Activated T-cell treated with anti-CD3 and anti-CD28 coated beads, Interleukin-2, amount 50 U/mL, for 4 hours (primary cell): ENCODE results near the gene SPECC1. TPM values are rescaled to one million over a fixed set of nuclear protein-coding genes. Genes with fewer than 3 reads are reported as not detected.
"Not testable (repeated sequence)": the region's sequence is repeated elsewhere in the genome, so short reads cannot be mapped to it uniquely, and the experiment has no call there.

Source experiments
- ATAC-seq, 2 donors: fragments of 200-7000 bp; cut with Tn5 transposase; one replicate each; pipeline ENCODE4 v1.10.0; 2021
- DNase-seq: peaks from one replicate; pipeline ENCODE4 v3.0.0-alpha.2; 2020
- H3K27me3 Mint-ChIP-seq: one replicate; pipeline ENCODE4 v1.8.0; 2021; ENCODE audit warnings: low read depth, mixed read lengths
- H3K36me3 Mint-ChIP-seq: one replicate; pipeline ENCODE4 v1.8.0; 2022; ENCODE audit warnings: mixed read lengths; ENCODE audit not compliant: insufficient read depth
- H3K4me1 Mint-ChIP-seq: one replicate; pipeline ENCODE4 v1.8.0; 2021; ENCODE audit warnings: low read depth, mixed read lengths
- H3K4me3 Mint-ChIP-seq: one replicate; pipeline ENCODE4 v1.8.0; 2021; ENCODE audit warnings: mild to moderate bottlenecking, moderate library complexity, mixed read lengths
- H3K9me3 Mint-ChIP-seq: one replicate; pipeline ENCODE4 v1.8.0; 2021; ENCODE audit warnings: mixed read lengths
- total RNA-seq, 3 donors: library from RNA; stranded (reverse); gene quantifications; one replicate each; pipeline ENCODE4 v1.2.1, GENCODE V29; 2021

SPECC1 gene
- total RNA-seq, 3 donors from 2014 or later = 3.8 to 7.0 (median 3.9) TPM

- ATAC-seq = no peak
- Mint-ChIP-seq H3K4me1 (no peaks in the 10 kb centered on the region), H3K4me3 (no peak overlapping the region), H3K27me3 (peaks cover 5% of the 10 kb centered on the region), H3K9me3 (no peaks in the 10 kb centered on the region), H3K36me3 (no peaks in the 10 kb centered on the region)
- no peak for DNase-seq
Measured at GRCh38 chr17:20105539-20106280, 96.6 kb downstream of the SPECC1 start.

- DNase-seq, H3K4me1 Mint-ChIP-seq, H3K27me3 Mint-ChIP-seq, H3K9me3 Mint-ChIP-seq, ATAC-seq, H3K36me3 Mint-ChIP-seq, H3K4me3 Mint-ChIP-seq: not testable (repeated sequence)
Measured at GRCh38 chr17:20106446-20106845, 97.3 kb downstream of the SPECC1 start.

- no peak for DNase-seq
- no peak overlapping the region for H3K4me3 Mint-ChIP-seq
- no peaks in the 10 kb centered on the region for H3K36me3 Mint-ChIP-seq
- no peaks in the 10 kb centered on the region for H3K4me1 Mint-ChIP-seq
- no peak for ATAC-seq
- peaks cover 2% of the 10 kb centered on the region for H3K27me3 Mint-ChIP-seq
- H3K9me3 Mint-ChIP-seq = no peaks in the 10 kb centered on the region
Measured at GRCh38 chr17:20109076-20109475, 99.9 kb downstream of the SPECC1 start.

GRCh38 chr17:20111538-20111937 lies 102.4 kb downstream of the SPECC1 start:
- H3K36me3 Mint-ChIP-seq = no peaks in the 10 kb centered on the region
- DNase-seq = no peak
- no peaks in the 10 kb centered on the region for H3K9me3 Mint-ChIP-seq
- H3K4me3 Mint-ChIP-seq = no peak overlapping the region
- no peaks in the 10 kb centered on the region for H3K4me1 Mint-ChIP-seq
- peaks cover 6% of the 10 kb centered on the region for H3K27me3 Mint-ChIP-seq
- ATAC-seq = no peak

- Mint-ChIP-seq H3K9me3 (no peaks in the 10 kb centered on the region), H3K4me3 (no peak overlapping the region), H3K36me3 (no peaks in the 10 kb centered on the region), H3K27me3 (peaks cover 3% of the 10 kb centered on the region), H3K4me1 (no peaks in the 10 kb centered on the region)
- ATAC-seq (no peak), DNase-seq (no peak)
Measured at GRCh38 chr17:20114466-20114865, 105.3 kb downstream of the SPECC1 start.

GRCh38 chr17:20116683-20117309 lies 107.6 kb downstream of the SPECC1 start:
- no peaks in the 10 kb centered on the region for H3K9me3 Mint-ChIP-seq
- no peaks in the 10 kb centered on the region for H3K36me3 Mint-ChIP-seq
- DNase-seq = peak; percentile 37
- no peaks in the 10 kb centered on the region for H3K4me1 Mint-ChIP-seq
- H3K4me3 Mint-ChIP-seq = no peak overlapping the region
- ATAC-seq = peak; percentile 62 to 73
- H3K27me3 Mint-ChIP-seq = peaks cover 5% of the 10 kb centered on the region

GRCh38 chr17:20118280-20118679 lies 109.1 kb downstream of the SPECC1 start:
- no peaks in the 10 kb centered on the region for H3K9me3 Mint-ChIP-seq
- no peak overlapping the region for H3K4me3 Mint-ChIP-seq
- peaks cover 6% of the 10 kb centered on the region for H3K27me3 Mint-ChIP-seq
- ATAC-seq (no peak), DNase-seq (no peak)
- no peaks in the 10 kb centered on the region for H3K4me1 Mint-ChIP-seq
- no peaks in the 10 kb centered on the region for H3K36me3 Mint-ChIP-seq

GRCh38 chr17:20120836-20121235 lies 111.7 kb downstream of the SPECC1 start:
- no peaks in the 10 kb centered on the region for H3K9me3 Mint-ChIP-seq
- no peak overlapping the region for H3K4me3 Mint-ChIP-seq
- ATAC-seq = no peak
- no peak for DNase-seq
- H3K4me1 Mint-ChIP-seq = no peaks in the 10 kb centered on the region
- peaks cover 3% of the 10 kb centered on the region for H3K27me3 Mint-ChIP-seq
- H3K36me3 Mint-ChIP-seq = no peaks in the 10 kb centered on the region

- H3K9me3 Mint-ChIP-seq = no peaks in the 10 kb centered on the region
- no peaks in the 10 kb centered on the region for H3K36me3 Mint-ChIP-seq
- DNase-seq (peak; percentile 68), ATAC-seq (peak; percentile 76 to 87)
- H3K4me3 Mint-ChIP-seq = no peak overlapping the region
- peaks cover 3% of the 10 kb centered on the region for H3K27me3 Mint-ChIP-seq
- H3K4me1 Mint-ChIP-seq = no peaks in the 10 kb centered on the region
Measured at GRCh38 chr17:20121359-20122253, 112.4 kb downstream of the SPECC1 start.

- H3K4me3 Mint-ChIP-seq = no peak overlapping the region
- H3K27me3 Mint-ChIP-seq = peaks cover 3% of the 10 kb centered on the region
- no peaks in the 10 kb centered on the region for H3K36me3 Mint-ChIP-seq
- no peaks in the 10 kb centered on the region for H3K9me3 Mint-ChIP-seq
- no peak for ATAC-seq
- no peaks in the 10 kb centered on the region for H3K4me1 Mint-ChIP-seq
- DNase-seq = no peak
Measured at GRCh38 chr17:20122254-20122879, 113.2 kb downstream of the SPECC1 start.

- ATAC-seq = no peak
- H3K4me3 Mint-ChIP-seq = no peak overlapping the region
Measured at GRCh38 chr17:20123209-20123608, 114.0 kb downstream of the SPECC1 start.

GRCh38 chr17:20125724-20126123 lies 116.6 kb downstream of the SPECC1 start:
- Mint-ChIP-seq H3K4me3 (no peak overlapping the region), H3K27me3 (peaks cover 3% of the 10 kb centered on the region), H3K36me3 (no peaks in the 10 kb centered on the region)

More at GRCh38 chr17:20123209-20123608, 114.0 kb downstream of the SPECC1 start:
- Mint-ChIP-seq H3K36me3 (no peaks in the 10 kb centered on the region), H3K9me3 (no peaks in the 10 kb centered on the region), H3K4me1 (no peaks in the 10 kb centered on the region), H3K27me3 (peaks cover 3% of the 10 kb centered on the region)
- no peak for DNase-seq

GRCh38 chr17:20127360-20128035 lies 118.3 kb downstream of the SPECC1 start:
- H3K9me3 Mint-ChIP-seq = no peaks in the 10 kb centered on the region
- H3K4me3 Mint-ChIP-seq = no peak overlapping the region
- no peak for ATAC-seq
- no peak for DNase-seq
- H3K36me3 Mint-ChIP-seq = no peaks in the 10 kb centered on the region
- H3K27me3 Mint-ChIP-seq = no peaks in the 10 kb centered on the region
- H3K4me1 Mint-ChIP-seq = no peaks in the 10 kb centered on the region

More at GRCh38 chr17:20125724-20126123, 116.6 kb downstream of the SPECC1 start:
- Mint-ChIP-seq H3K4me1 (no peaks in the 10 kb centered on the region), H3K9me3 (no peaks in the 10 kb centered on the region)
- ATAC-seq = no peak
- DNase-seq = no peak
